NT2/D1 (cell line): ENCODE data around the gene MEGF8.

Experiments
- SUZ12 ChIP-seq: IDR thresholded peaks from 2 replicates; pipeline ENCODE4 v1.6.1; 2011; ENCODE audit not compliant: insufficient read length, insufficient read depth; ENCODE audit errors: extremely low read depth
- YY1 ChIP-seq: IDR thresholded peaks from 2 replicates; pipeline ENCODE4 v1.6.1; 2011; ENCODE audit not compliant: insufficient read length, insufficient read depth
- ZNF274 ChIP-seq: IDR thresholded peaks from 2 replicates; pipeline ENCODE4 v1.6.1; 2011; ENCODE audit warnings: mild to moderate bottlenecking, low read depth, low read length

- TF ChIP-seq ZNF274: no peak
- TF ChIP-seq YY1: no peak
- TF ChIP-seq SUZ12: no peak
Observed at GRCh38 chr19:42369433-42370067, 44.1 kb downstream of the MEGF8 start.
